SK-N-MC (cell line): ENCODE data around the gene ESRP2.

Experiments used
- DNase-seq: peaks from one replicate; pipeline ENCODE4 v3.0.0-alpha.2; 2011; ENCODE audit warnings: low read depth, low spot score
- H3K27ac ChIP-seq: fragments of 200-600 bp; sonication (generic); 2 replicates; pipeline ENCODE4 v1.5.1; 2016; ENCODE audit warnings: mixed run types
- H3K36me3 ChIP-seq: fragments of 200-600 bp; sonication (generic); 2 replicates; pipeline ENCODE4 v1.6.1; 2017; ENCODE audit warnings: antibody characterized with exemption, low read length, mixed read lengths; ENCODE audit not compliant: insufficient read depth
- H3K4me3 ChIP-seq: fragments of 200-600 bp; sonication (generic); 2 replicates; pipeline ENCODE4 v1.5.1; 2016
- H3K9ac ChIP-seq: fragments of 200-600 bp; sonication (generic); 2 replicates; pipeline ENCODE4 v1.8.0; 2017; ENCODE audit warnings: mixed run types, mixed read lengths; ENCODE audit not compliant: insufficient read length
- H3K9me3 ChIP-seq: fragments of 200-600 bp; sonication (generic); 2 replicates; pipeline ENCODE4 v1.6.1; 2017; ENCODE audit warnings: low read depth, mild to moderate bottlenecking, antibody characterized with exemption, low read length, moderate library complexity, mixed read lengths
- EZH2 ChIP-seq: fragments of 200-600 bp; sonication (generic); IDR thresholded peaks from one replicate; pipeline ENCODE4 v1.6.1; 2017; ENCODE audit warnings: antibody characterized with exemption
- FOXP2 ChIP-seq: optimal IDR thresholded peaks from 2 replicates; pipeline ENCODE3; 2011; ENCODE audit warnings: mild to moderate bottlenecking, moderate library complexity; ENCODE audit not compliant: insufficient read depth; ENCODE audit errors: extremely low read length, control extremely low read depth
- POLR2AphosphoS5 ChIP-seq: IDR thresholded peaks from 2 replicates; pipeline ENCODE4 v1.6.1; 2012; ENCODE audit warnings: mild to moderate bottlenecking, low read depth, low read length, borderline replicate concordance

The ESRP2 gene

GRCh38 chr16:68217506-68217905, 18.4 kb downstream of the ESRP2 start:
- Histone ChIP-seq H3K9me3 (no peaks in the 10 kb centered on the region), H3K36me3 (no peaks in the 10 kb centered on the region), H3K4me3 (no peak overlapping the region), H3K9ac (no peak overlapping the region), H3K27ac (no peak overlapping the region)
- TF ChIP-seq POLR2AphosphoS5 (no peak), EZH2 (no peak), FOXP2 (no peak)
- DNase-seq, result no peak

- TF ChIP-seq FOXP2 (no peak), EZH2 (no peak), POLR2AphosphoS5 (no peak)
- H3K9ac ChIP-seq, result no peak overlapping the region
- no peak overlapping the region for H3K4me3 ChIP-seq
- no peaks in the 10 kb centered on the region for H3K9me3 ChIP-seq
- no peak overlapping the region for H3K27ac ChIP-seq
- no peak for DNase-seq
- H3K36me3 ChIP-seq, result no peaks in the 10 kb centered on the region
Measured at GRCh38 chr16:68216240-68216639, 19.7 kb downstream of the ESRP2 start.

- H3K9ac ChIP-seq, result no peak overlapping the region
- no peaks in the 10 kb centered on the region for H3K9me3 ChIP-seq
- TF ChIP-seq POLR2AphosphoS5, result no peak
- TF ChIP-seq FOXP2, result no peak
- no peak for TF ChIP-seq EZH2
- no peak overlapping the region for H3K4me3 ChIP-seq
- no peaks in the 10 kb centered on the region for H3K36me3 ChIP-seq
- DNase-seq, result no peak
- H3K27ac ChIP-seq, result no peak overlapping the region
Measured at GRCh38 chr16:68215302-68215701, 20.6 kb downstream of the ESRP2 start.

GRCh38 chr16:68214726-68215125, 21.2 kb downstream of the ESRP2 start:
- Histone ChIP-seq H3K36me3 (no peaks in the 10 kb centered on the region), H3K9me3 (no peaks in the 10 kb centered on the region), H3K4me3 (no peak overlapping the region), H3K9ac (no peak overlapping the region), H3K27ac (no peak overlapping the region)
- DNase-seq, result no peak
- TF ChIP-seq POLR2AphosphoS5 (no peak), EZH2 (no peak), FOXP2 (no peak)

- no peak overlapping the region for H3K4me3 ChIP-seq
- H3K9ac ChIP-seq, result no peak overlapping the region
- H3K36me3 ChIP-seq, result no peaks in the 10 kb centered on the region
- no peaks in the 10 kb centered on the region for H3K9me3 ChIP-seq
- H3K27ac ChIP-seq, result no peak overlapping the region
- TF ChIP-seq FOXP2 (no peak), POLR2AphosphoS5 (no peak), EZH2 (no peak)
- no peak for DNase-seq
Measured at GRCh38 chr16:68206245-68206644, 29.7 kb downstream of the ESRP2 start.

DNA sequence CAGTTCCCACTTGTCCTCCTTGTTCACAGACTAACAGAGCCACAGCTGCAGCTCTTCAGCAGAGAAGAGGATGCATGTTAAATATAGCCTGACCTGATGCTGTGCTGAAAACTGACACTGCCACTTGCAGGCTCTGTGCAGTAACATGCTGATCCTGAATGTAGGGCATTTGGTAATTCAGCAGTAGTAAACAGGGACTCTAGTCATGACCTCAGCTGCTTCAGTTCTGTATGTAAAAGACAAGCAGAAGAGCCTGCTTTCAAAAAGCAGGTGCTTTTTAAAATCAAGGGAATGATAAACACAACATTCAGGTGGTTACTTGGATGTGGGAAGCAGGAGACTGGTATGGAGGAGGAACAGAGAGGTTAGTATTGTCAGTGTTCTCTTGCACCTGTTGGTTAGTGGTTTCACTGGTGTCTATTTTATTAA, 33.8 kb downstream of the ESRP2 start:
- DNase-seq, result no peak
- Histone ChIP-seq H3K36me3 (no peaks in the 10 kb centered on the region), H3K27ac (no peak overlapping the region), H3K9me3 (no peaks in the 10 kb centered on the region), H3K9ac (no peak overlapping the region), H3K4me3 (no peak overlapping the region)
- no peak for TF ChIP-seq EZH2
- TF ChIP-seq POLR2AphosphoS5, result no peak
- TF ChIP-seq FOXP2, result no peak

GRCh38 chr16:68200088-68200783, 35.7 kb downstream of the ESRP2 start:
- Histone ChIP-seq H3K36me3 (no peaks in the 10 kb centered on the region), H3K9ac (no peak overlapping the region), H3K27ac (no peak overlapping the region), H3K9me3 (no peaks in the 10 kb centered on the region), H3K4me3 (no peak overlapping the region)
- no peak for DNase-seq
- TF ChIP-seq EZH2 (no peak), FOXP2 (no peak), POLR2AphosphoS5 (no peak)

GRCh38 chr16:68197250-68197649, 38.7 kb downstream of the ESRP2 start:
- Histone ChIP-seq H3K9me3 (no peaks in the 10 kb centered on the region), H3K9ac (no peak overlapping the region), H3K4me3 (no peak overlapping the region), H3K27ac (no peak overlapping the region), H3K36me3 (no peaks in the 10 kb centered on the region; the same call in 1 of the 2 replicates)
- no peak for DNase-seq
- TF ChIP-seq POLR2AphosphoS5, result no peak
- no peak for TF ChIP-seq EZH2
- no peak for TF ChIP-seq FOXP2

- Histone ChIP-seq H3K9me3 (no peaks in the 10 kb centered on the region), H3K9ac (no peak overlapping the region), H3K36me3 (peaks cover 10% of the 10 kb centered on the region; the same call in 1 of the 2 replicates), H3K4me3 (no peak overlapping the region), H3K27ac (no peak overlapping the region)
- no peak for TF ChIP-seq FOXP2
- no peak for TF ChIP-seq EZH2
- TF ChIP-seq POLR2AphosphoS5, result no peak
- no peak for DNase-seq
Measured at GRCh38 chr16:68194251-68194650, 41.7 kb downstream of the ESRP2 start.
